PC-9 (cell line): Measurements from ENCODE around the gene WDR38. TPM values are rescaled to one million over a fixed set of nuclear protein-coding genes. Genes with fewer than 3 reads are reported as not detected.

Experiments used
- BruUV-seq: library from RNA; stranded (reverse); fragments of 400-500 nt; replicated peaks from 2 replicates; lab custom pipeline; 2021; lab: Mats Ljungman, UMichigan
- CTCF ChIA-PET: fragments of 300-600 bp; sonication (Branson Sonifier 250); formaldehyde crosslinking; loops from one replicate; lab custom pipeline; 2022; ENCODE audit warnings: antibody characterized with exemption; lab: Charles Lee
- POLR2A ChIA-PET: fragments of 300-600 bp; sonication (Branson Sonifier 250); formaldehyde crosslinking; loops from one replicate; lab custom pipeline; 2022; ENCODE audit warnings: antibody characterized with exemption; ENCODE audit not compliant: unreplicated experiment; lab: Charles Lee
- DNase-seq, 2 experiments: peaks; one replicate each; pipeline versions ENCODE4 v3.0.0 to v3.0.0-alpha.2; 2015 to 2022; ENCODE audit warnings: mixed read lengths in 1 of 2
- H2AFZ ChIP-seq: fragments of 200-600 bp; sonication (generic); 2 replicates; pipeline ENCODE4 v1.8.1; 2017; ENCODE audit warnings: antibody characterized with exemption
- H3F3A ChIP-seq: fragments of 200-600 bp; sonication (generic); 2 replicates; pipeline ENCODE4 v1.8.1; 2017; ENCODE audit warnings: antibody characterized with exemption, mild to moderate bottlenecking, low read depth; ENCODE audit not compliant: insufficient read depth
- H3K27ac ChIP-seq: fragments of 200-600 bp; sonication (generic); 2 replicates; pipeline ENCODE4 v1.6.1; 2016; ENCODE audit warnings: mixed run types
- H3K27me3 ChIP-seq: fragments of 200-600 bp; sonication (generic); 2 replicates; pipeline ENCODE4 v1.6.1; 2016; ENCODE audit warnings: low read depth, mixed run types; ENCODE audit not compliant: insufficient read depth
- H3K36me3 ChIP-seq: fragments of 200-600 bp; sonication (generic); 2 replicates; pipeline ENCODE4 v1.6.1; 2016; ENCODE audit warnings: low read depth, mixed run types
- H3K4me1 ChIP-seq: fragments of 200-600 bp; sonication (generic); replicated peaks from 2 replicates; pipeline ENCODE4 v1.6.1; 2016; ENCODE audit warnings: mixed run types; ENCODE audit not compliant: insufficient read depth
- H3K4me2 ChIP-seq: fragments of 200-600 bp; sonication (generic); 2 replicates; pipeline ENCODE4 v1.6.1; 2017; ENCODE audit warnings: mixed run types
- H3K4me3 ChIP-seq: fragments of 200-600 bp; sonication (generic); 2 replicates; pipeline ENCODE4 v1.6.1; 2016; ENCODE audit warnings: mixed run types
- H3K79me2 ChIP-seq: fragments of 200-600 bp; sonication (generic); 2 replicates; pipeline ENCODE4 v1.6.1; 2017; ENCODE audit warnings: low read depth, mixed run types
- H3K9me2 ChIP-seq: fragments of 200-600 bp; sonication (generic); 2 replicates; pipeline ENCODE4 v1.8.1; 2017; ENCODE audit warnings: mild to moderate bottlenecking; ENCODE audit not compliant: insufficient read depth
- H3K9me3 ChIP-seq: fragments of 200-600 bp; sonication (generic); 2 replicates; pipeline ENCODE4 v1.8.1; 2016; ENCODE audit warnings: low read depth; ENCODE audit not compliant: insufficient read depth
- H4K20me1 ChIP-seq: fragments of 200-600 bp; sonication (generic); 2 replicates; pipeline ENCODE4 v1.8.1; 2017; ENCODE audit not compliant: insufficient read depth
- EZH2 ChIP-seq: fragments of 200-600 bp; sonication (generic); IDR thresholded peaks from 2 replicates; pipeline ENCODE4 v1.8.0; 2017; ENCODE audit warnings: antibody characterized with exemption, low read depth
- intact Hi-C: fragments of 100-400 bp; cut with micrococcal nuclease; formaldehyde crosslinking; loops from one replicate; pipeline ENCODE4 v1.10.0; 2022; ENCODE audit not compliant: unreplicated experiment
- total RNA-seq: library from RNA; stranded (reverse); gene quantifications from 2 replicates; pipeline ENCODE4 v1.2.3, GENCODE V29; 2021
- TF ChIP-seq, protein P1 (sequence below): fragments of 200-600 bp; sonication (generic); conservative IDR thresholded peaks from 2 replicates; pipeline ENCODE4 v1.6.1; 2017; ENCODE audit warnings: mixed run types, antibody characterized with exemption, mild to moderate bottlenecking, moderate library complexity

Gene WDR38
- total RNA-seq, 1 experiment from 2014 or later: not detected

- BruUV-seq: TSS peak; percentile 51
- peak in 1 of 2 experiments; percentile 56 for DNase-seq
- Histone ChIP-seq H3K9me3 (no peaks in the 10 kb centered on the region), H3K27me3 (no peaks in the 10 kb centered on the region), H4K20me1 (peaks cover 23% of the 10 kb centered on the region), H3K27ac (peak overlapping the region; percentile 46), H3K9me2 (no peaks in the 10 kb centered on the region), H3K4me1 (peaks cover 24% of the 10 kb centered on the region; the same call in 1 of the 2 replicates), H2AFZ (peak overlapping the region; percentile 85), H3K4me3 (peak overlapping the region; percentile 100), H3K36me3 (0 out of 2 replicates have a peak, but pooled peaks cover 9% of the 10 kb centered on the region), H3K79me2 (peaks cover 82% of the 10 kb centered on the region), H3F3A (peaks cover 27% of the 10 kb centered on the region), H3K4me2 (peak overlapping the region; percentile 95)
- intact Hi-C loops: loop anchor here (1.0 kb wide), 1 partner anchor 8 kb away; the partner anchor contains the start of gene ARPC5L
- TF ChIP-seq EZH2: no peak
- TF ChIP-seq, protein P1, sequence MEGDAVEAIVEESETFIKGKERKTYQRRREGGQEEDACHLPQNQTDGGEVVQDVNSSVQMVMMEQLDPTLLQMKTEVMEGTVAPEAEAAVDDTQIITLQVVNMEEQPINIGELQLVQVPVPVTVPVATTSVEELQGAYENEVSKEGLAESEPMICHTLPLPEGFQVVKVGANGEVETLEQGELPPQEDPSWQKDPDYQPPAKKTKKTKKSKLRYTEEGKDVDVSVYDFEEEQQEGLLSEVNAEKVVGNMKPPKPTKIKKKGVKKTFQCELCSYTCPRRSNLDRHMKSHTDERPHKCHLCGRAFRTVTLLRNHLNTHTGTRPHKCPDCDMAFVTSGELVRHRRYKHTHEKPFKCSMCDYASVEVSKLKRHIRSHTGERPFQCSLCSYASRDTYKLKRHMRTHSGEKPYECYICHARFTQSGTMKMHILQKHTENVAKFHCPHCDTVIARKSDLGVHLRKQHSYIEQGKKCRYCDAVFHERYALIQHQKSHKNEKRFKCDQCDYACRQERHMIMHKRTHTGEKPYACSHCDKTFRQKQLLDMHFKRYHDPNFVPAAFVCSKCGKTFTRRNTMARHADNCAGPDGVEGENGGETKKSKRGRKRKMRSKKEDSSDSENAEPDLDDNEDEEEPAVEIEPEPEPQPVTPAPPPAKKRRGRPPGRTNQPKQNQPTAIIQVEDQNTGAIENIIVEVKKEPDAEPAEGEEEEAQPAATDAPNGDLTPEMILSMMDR: no peak
- POLR2A ChIA-PET: no interaction called here
- CTCF ChIA-PET: interaction anchor here (0.6 kb wide), 1 partner anchor 58 kb away, joined by 3 read pairs; no protein-coding TSS in a partner anchor
Measured at GRCh38 chr9:124869986-124870560, 16.8 kb downstream of the WDR38 start.

DNA sequence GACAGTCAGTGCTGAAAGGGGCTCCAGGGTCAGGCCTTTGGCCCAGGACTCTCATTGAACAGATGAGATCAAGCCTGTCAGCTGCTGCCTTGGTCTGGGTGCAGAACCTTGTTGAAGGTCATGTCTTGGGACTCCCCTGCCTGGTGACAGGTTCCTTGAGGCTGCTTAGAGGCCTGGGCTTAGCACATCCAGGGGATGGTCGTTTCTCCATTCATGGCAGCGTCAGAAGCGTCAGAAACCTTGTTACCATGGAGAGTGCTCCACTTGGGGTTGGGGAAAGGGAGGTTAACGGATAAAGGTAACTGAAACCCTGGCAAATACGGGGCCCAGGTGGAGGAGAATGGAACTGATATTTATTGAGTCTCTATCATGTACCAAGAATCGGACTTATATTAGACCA, 17.5 kb downstream of the WDR38 start:
- no peaks in the 10 kb centered on the region for H3K9me3 ChIP-seq
- ChIA-PET POLR2A (no interaction called here), CTCF (interaction anchor here (0.6 kb wide), 1 partner anchor 58 kb away, joined by 3 read pairs; no protein-coding TSS in a partner anchor)
- peaks cover 84% of the 10 kb centered on the region for H3K79me2 ChIP-seq
- no peaks in the 10 kb centered on the region for H3K9me2 ChIP-seq
- peak overlapping the region; percentile 100 for H3K4me3 ChIP-seq
- intact Hi-C loops: loop anchor here (1.0 kb wide), 1 partner anchor 8 kb away; the partner anchor contains the start of gene ARPC5L
- H3F3A ChIP-seq: peaks cover 22% of the 10 kb centered on the region
- H3K4me2 ChIP-seq: peak overlapping the region; percentile 95
- no peaks in the 10 kb centered on the region for H3K27me3 ChIP-seq
- H3K36me3 ChIP-seq: 0 out of 2 replicates have a peak, but pooled peaks cover 10% of the 10 kb centered on the region
- H4K20me1 ChIP-seq: peaks cover 23% of the 10 kb centered on the region
- peaks cover 24% of the 10 kb centered on the region; the same call in 1 of the 2 replicates for H3K4me1 ChIP-seq
- DNase-seq: no peak
- no peak overlapping the region; the same call in 1 of the 2 replicates for H2AFZ ChIP-seq
- H3K27ac ChIP-seq: no peak overlapping the region
- no TSS peak for BruUV-seq
- TF ChIP-seq, protein P1: no peak

- peaks cover 24% of the 10 kb centered on the region for H3F3A ChIP-seq
- BruUV-seq: no TSS peak
- H4K20me1 ChIP-seq: peaks cover 23% of the 10 kb centered on the region
- ChIA-PET POLR2A (no interaction called here), CTCF (no interaction called here)
- H3K9me3 ChIP-seq: no peaks in the 10 kb centered on the region
- H3K79me2 ChIP-seq: peaks cover 84% of the 10 kb centered on the region
- peak overlapping the region; percentile 100; the same call in 1 of the 2 replicates for H3K4me3 ChIP-seq
- intact Hi-C loops: no loop called here
- no peak for TF ChIP-seq EZH2
- TF ChIP-seq, protein P1: no peak
- H2AFZ ChIP-seq: no peak overlapping the region
- peaks cover 24% of the 10 kb centered on the region; the same call in 1 of the 2 replicates for H3K4me1 ChIP-seq
- H3K9me2 ChIP-seq: no peaks in the 10 kb centered on the region
- peak overlapping the region; percentile 95 for H3K4me2 ChIP-seq
- H3K27ac ChIP-seq: no peak overlapping the region
- H3K36me3 ChIP-seq: 0 out of 2 replicates have a peak, but pooled peaks cover 10% of the 10 kb centered on the region
- no peak for DNase-seq
- H3K27me3 ChIP-seq: no peaks in the 10 kb centered on the region
Measured at GRCh38 chr9:124871156-124871561, 17.9 kb downstream of the WDR38 start.
